GM21717 (cell line): ENCODE data around the gene TPRN.

ENCODE experiments used
- ATAC-seq: cut with Tn5 transposase; IDR thresholded peaks from one replicate; pipeline ENCODE4 v1.9.1; 2021; ENCODE audit warnings: mild to moderate bottlenecking, moderate library complexity; ENCODE audit not compliant: unreplicated experiment

Gene TPRN

DNA sequence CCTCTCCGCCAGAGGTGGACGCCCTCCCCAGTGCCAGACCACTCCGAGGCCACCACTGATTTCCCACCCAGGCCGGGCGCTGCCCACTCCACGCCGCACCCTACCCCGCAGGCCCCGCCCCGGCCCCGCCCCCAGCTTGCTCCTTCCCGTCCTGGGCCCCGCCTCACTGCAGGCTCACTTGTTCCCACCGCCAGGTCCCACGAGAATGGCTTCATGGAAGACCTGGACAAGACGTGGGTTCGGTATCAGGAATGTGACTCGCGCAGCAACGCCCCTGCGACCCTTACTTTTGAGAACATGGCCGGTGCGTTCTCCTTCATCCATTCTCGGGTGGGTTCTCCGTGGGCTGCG is 37.2 kb downstream of the TPRN start:
- ATAC-seq: no peak

GRCh38 chr9:137162505-137163364 is 37.8 kb downstream of the TPRN start:
- no peak for ATAC-seq

DNA sequence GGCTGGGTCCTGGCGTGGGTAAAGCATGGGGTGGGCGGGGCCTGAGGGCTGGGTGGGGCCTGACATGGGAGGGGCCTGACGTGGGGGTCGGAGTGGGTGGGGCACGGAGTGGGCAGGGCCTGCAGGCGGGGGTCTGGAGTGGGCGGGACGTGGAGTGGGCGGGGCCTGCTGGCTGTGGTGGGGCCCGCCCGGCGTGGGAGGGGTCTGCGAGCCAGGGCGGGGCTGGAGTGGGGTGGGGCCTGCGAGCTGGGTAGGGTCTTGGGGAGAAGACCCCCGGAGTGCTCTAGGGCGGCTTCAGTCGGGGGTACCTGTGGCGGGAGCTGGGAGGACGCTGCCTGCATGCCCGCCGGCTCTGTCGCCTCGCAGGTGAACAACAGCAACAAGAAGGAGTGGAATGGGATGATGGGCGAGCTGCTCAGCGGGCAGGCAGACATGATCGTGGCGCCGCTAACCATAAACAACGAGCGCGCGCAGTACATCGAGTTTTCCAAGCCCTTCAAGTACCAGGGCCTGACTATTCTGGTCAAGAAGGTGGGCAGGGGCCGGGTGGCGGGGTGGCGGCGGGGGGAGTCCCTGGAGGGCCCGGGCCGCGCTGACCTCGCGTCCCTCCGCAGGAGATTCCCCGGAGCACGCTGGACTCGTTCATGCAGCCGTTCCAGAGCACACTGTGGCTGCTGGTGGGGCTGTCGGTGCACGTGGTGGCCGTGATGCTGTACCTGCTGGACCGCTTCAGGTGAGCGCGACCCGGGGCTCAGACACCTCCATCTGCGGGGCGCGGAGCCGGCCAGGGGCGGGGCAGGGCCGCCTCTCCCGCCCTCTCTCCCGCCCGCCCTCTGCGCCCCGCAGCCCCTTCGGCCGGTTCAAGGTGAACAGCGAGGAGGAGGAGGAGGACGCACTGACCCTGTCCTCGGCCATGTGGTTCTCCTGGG is 38.7 kb downstream of the TPRN start:
- ATAC-seq: no peak

DNA sequence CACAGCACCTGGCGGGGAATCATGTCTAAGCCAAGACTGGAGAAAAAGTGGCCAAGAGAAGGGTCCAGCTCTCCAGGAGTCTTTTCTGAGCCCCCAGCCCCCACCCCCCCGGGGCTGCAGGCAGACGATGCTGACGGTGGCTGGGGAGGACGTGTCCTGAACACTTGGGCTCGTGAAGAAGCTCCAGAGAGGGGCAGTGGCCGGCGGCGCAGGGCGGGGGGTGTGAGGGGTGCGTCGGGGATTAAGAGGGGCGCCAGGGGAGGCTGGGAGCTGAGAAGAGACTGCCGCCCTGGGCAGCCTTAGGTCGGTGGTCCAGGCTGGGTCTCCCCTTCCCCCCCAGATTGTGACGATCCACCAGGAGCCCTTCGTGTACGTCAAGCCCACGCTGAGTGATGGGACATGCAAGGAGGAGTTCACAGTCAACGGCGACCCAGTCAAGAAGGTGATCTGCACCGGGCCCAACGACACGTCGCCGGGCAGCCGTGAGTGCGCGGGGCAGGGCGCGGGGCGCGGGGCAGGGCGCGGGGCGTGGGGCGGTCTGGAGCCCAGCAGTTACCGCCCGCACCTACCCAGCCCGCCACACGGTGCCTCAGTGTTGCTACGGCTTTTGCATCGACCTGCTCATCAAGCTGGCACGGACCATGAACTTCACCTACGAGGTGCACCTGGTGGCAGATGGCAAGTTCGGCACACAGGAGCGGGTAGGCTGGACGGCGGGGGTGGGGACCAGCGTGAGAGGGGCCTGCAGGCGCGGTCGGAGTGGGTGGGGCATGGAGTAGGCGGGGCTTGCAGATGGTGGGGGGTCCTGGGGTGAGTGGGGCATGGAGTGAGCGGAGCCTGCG is 39.6 kb downstream of the TPRN start:
- no peak for ATAC-seq

DNA sequence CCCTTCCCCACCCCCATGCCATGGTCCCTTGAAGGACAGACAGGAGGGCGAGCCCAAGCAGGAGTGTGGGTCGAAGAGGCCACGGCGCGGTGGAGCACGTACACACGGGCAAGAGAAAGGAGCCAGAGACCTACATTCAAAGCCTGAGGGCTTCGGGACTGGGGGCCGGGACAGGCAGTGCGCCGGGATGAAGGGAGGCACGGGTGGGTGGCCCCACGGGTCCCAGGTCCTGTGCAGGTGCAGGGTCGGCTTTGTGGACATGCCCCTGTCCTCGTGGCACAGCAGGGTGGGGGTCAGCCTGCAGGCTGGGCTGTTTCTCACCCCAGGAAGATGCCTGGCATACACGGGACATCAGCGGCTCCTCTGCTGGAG is 40.5 kb downstream of the TPRN start:
- ATAC-seq: no peak

DNA sequence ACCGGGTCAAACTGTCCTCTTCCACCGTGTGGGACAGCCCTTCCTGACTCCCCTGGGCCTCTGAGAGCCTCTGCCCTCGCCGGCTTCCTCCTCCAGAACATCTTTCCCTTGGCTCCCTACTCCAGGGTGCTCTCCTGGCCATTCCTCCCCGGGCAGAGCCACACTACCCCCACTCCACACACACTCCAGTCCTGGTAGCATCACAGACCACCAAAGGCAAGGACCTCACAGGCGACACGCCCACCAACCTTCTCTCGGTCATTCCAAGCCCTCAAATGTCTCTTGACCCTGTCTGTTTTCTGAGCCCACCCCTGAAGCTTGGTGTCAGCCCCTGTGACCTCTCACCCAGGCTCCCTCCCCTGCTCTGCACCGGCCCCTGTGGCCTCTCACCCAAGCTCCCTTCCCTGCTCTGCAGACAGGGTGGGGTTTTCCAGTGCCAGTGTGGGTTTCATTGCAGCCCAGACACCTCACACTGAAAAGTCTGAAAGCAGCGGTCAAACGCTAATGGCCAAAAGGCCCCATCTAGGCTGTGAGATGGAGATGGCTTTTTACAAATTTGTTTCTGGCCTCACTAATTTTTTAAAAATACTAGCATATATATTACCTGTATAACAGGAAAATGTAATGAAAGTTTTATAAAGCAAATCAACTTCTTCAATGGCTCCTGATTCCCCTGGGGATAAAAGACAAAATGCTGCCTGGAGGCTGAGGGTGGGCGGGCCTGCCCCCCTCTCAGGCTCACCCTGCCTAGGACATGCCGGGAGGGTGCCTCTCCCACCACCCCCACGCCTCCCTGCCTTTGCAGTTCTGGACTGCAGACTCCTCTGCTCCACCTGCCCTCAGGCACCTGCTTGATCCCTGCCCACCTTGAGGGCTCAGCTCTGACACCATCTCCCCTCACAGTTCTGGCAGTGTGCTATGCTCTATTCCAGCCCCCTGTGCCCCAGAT is 41.2 kb downstream of the TPRN start:
- no peak for ATAC-seq

DNA sequence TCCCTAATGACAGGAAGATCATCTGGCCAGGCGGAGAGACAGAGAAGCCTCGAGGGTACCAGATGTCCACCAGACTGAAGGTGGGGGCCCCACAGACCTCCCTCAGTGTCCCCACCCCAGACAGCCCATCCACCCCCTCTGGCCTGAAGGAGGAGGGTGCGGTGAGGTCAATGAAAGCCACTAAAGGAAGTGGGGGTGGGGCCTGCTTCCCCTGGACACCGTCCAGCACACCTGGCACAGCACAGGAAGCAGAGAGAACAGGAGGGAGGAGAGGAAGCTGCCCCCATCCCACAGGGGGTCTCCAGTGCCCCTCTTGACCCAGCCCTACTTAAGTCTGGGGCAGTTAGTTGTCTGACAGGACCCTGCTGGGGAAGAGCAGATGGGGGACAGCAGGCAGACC is 41.9 kb downstream of the TPRN start:
- ATAC-seq: no peak

- ATAC-seq: no peak
Measured at GRCh38 chr9:137157618-137158415, 42.7 kb downstream of the TPRN start.

DNA sequence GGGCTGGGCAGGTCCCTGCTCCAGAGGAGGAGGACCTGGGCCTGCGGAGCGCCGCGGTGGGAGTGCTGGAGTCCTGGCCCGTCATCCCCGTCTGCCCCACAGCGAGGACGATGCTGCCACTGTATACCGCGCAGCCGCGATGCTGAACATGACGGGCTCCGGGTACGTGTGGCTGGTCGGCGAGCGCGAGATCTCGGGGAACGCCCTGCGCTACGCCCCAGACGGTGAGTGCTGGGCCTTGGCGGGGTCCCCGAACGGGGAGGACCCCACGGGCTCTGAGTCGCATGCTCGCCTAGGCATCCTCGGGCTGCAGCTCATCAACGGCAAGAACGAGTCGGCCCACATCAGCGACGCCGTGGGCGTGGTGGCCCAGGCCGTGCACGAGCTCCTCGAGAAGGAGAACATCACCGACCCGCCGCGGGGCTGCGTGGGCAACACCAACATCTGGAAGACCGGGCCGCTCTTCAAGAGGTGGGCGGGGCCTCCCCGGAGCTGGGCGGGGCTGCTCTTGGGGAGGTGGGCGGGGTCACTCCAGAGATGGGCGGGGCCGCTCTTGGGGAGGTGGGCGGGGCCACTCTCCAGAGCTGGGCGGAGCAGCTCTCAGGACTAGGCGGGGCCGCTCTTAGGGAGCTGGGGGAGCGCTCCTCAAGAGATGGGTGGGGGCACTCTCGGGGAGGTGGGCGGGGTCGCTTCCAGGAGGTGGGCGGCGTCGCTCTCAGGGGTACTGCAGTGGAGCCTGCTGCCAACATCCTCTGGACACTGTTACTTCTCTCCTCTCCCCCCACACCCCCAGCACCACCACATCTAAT is 43.8 kb downstream of the TPRN start:
- ATAC-seq: no peak

- no peak for ATAC-seq
Measured at GRCh38 chr9:137152844-137153405, 47.6 kb downstream of the TPRN start.

GRCh38 chr9:137150617-137151457 is 49.7 kb downstream of the TPRN start:
- peak; percentile 33 for ATAC-seq

GRCh38 chr9:137149942-137150616 is 50.5 kb downstream of the TPRN start:
- no peak for ATAC-seq

DNA sequence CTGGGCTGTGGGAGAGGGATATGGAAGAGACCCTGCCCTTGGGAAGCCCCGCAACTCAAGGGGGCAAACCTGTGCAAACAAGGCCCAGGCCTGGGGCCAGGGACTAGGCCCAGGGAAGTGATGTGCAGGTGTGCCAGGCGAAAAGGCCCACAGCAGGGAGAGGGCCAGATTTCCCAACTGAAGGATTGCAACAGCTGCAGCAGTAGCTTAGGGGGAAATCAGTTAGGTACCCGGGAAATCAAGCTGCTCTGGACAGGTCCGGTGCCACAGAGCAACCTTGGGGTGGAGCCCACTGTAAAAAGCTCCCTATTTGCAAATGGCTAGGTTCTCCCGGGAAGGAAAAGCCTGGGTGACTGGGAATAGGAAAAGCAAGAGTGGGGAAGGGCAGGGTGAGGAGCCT is 51.2 kb downstream of the TPRN start:
- ATAC-seq: no peak

DNA sequence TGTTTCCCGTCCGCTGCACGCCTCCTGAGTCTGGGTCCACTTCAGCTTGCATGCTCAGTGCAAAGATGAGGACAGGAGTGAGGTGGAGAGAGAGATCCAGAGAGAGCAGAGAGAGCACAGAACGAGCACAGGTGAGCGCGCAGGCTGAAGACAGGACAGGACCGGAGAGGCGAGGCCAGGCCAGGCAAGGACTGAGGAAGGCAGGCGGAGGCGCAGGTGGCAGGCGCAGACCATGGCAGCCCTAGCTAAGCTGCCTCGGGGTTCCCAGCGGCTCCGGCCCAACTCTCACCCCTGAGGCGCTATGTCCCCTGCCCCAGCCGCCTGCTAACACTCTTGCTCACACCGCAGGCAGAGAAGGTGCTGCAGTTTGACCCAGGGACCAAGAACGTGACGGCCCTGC is 51.9 kb downstream of the TPRN start:
- ATAC-seq: no peak

DNA sequence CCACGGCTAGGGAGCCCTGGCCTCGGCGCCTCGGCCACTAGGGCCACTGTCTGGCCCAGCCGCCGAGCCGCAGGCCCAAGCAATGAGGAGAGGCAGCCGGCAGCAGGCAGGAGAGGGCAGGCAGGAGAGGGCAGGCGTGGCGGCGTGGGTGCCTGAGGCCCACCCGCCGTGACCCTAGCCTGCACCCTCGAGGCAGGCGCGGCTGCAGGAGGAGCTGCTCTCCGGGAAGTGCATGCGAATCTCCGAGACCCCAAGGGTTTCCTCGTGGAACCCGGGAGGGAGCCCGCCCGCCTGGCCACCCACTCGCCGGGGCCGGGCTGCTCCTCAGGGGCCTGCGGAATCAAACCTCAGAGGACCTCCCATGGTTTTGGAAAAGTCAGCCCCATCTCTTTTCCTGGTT is 52.3 kb downstream of the TPRN start:
- ATAC-seq: no peak

DNA sequence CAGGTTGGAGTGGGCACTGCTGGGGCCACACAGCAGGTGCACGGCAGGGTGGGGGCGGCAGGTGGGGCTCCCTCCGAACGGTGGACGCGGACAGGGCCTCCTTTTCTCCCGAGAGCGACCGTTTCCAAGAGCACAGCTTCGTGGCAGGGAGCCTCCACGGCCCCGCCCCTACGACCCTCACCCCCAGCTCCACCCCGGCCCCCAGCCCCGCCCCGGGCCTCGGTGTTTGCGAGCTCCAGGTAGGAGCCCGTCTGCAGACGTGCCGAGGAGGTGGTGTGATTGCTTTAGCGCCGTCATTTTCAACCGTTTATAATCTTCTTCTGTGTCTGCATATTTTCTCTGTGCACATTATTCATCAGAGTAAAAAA is 52.8 kb downstream of the TPRN start:
- no peak for ATAC-seq
